Measurements from ENCODE around the gene CXCL17. TPM values are rescaled to one million over a fixed set of nuclear protein-coding genes. Genes with fewer than 3 reads are reported as not detected.

The CXCL17 gene
- total RNA-seq, 1 experiment from 2014 or later: 0.32 TPM

DNA sequence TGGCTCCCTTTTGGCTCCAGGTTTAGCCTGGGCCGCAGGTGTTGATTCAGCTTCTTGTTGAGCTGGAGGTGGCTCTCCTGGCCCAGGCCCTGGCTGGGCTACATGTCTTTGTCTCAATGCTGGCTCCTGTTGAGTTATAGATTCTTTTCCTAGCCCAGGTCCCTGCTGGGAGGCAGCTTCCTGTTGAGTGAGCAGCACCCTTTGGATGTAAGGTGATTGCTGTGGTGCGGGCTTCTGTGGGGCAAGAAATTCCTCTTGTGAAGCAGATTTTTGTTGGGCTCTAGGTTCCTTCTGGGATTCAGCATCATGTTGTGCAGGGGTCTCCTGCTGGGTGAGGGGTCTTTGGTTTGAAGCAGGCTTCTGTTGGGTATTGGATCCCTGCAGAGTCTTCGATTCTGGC, 16.1 kb downstream of the CXCL17 start (continued):
- TF ChIP-seq, protein P1, sequence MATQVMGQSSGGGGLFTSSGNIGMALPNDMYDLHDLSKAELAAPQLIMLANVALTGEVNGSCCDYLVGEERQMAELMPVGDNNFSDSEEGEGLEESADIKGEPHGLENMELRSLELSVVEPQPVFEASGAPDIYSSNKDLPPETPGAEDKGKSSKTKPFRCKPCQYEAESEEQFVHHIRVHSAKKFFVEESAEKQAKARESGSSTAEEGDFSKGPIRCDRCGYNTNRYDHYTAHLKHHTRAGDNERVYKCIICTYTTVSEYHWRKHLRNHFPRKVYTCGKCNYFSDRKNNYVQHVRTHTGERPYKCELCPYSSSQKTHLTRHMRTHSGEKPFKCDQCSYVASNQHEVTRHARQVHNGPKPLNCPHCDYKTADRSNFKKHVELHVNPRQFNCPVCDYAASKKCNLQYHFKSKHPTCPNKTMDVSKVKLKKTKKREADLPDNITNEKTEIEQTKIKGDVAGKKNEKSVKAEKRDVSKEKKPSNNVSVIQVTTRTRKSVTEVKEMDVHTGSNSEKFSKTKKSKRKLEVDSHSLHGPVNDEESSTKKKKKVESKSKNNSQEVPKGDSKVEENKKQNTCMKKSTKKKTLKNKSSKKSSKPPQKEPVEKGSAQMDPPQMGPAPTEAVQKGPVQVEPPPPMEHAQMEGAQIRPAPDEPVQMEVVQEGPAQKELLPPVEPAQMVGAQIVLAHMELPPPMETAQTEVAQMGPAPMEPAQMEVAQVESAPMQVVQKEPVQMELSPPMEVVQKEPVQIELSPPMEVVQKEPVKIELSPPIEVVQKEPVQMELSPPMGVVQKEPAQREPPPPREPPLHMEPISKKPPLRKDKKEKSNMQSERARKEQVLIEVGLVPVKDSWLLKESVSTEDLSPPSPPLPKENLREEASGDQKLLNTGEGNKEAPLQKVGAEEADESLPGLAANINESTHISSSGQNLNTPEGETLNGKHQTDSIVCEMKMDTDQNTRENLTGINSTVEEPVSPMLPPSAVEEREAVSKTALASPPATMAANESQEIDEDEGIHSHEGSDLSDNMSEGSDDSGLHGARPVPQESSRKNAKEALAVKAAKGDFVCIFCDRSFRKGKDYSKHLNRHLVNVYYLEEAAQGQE (IDR thresholded peaks at IDR 0.05; ENCODE audit: low read depth): no peak
- TF ChIP-seq CBX3 (IDR thresholded peaks at IDR 0.05; ENCODE audit: low read depth): no peak
- TF ChIP-seq ATF3 (IDR thresholded peaks at IDR 0.05): no peak
- TF ChIP-seq CEBPB (IDR thresholded peaks at IDR 0.05; ENCODE audit: low read depth): no peak
- no peak for TF ChIP-seq EZH2 (IDR thresholded peaks at IDR 0.05)
- no peak for TF ChIP-seq ZNF274 (IDR thresholded peaks at IDR 0.05; ENCODE audit: low read depth, low read length)
- TF ChIP-seq SRF (IDR thresholded peaks at IDR 0.05; ENCODE audit: low read depth): no peak
- TF ChIP-seq SIN3A (IDR thresholded peaks at IDR 0.05; ENCODE audit: low read depth): no peak
- TF ChIP-seq EZH2phosphoT487 (IDR thresholded peaks at IDR 0.05; ENCODE audit: borderline replicate concordance): no peak
- no peak for TF ChIP-seq POLR2AphosphoS5 (IDR thresholded peaks at IDR 0.05; ENCODE audit: low read depth, low read length)

DNA sequence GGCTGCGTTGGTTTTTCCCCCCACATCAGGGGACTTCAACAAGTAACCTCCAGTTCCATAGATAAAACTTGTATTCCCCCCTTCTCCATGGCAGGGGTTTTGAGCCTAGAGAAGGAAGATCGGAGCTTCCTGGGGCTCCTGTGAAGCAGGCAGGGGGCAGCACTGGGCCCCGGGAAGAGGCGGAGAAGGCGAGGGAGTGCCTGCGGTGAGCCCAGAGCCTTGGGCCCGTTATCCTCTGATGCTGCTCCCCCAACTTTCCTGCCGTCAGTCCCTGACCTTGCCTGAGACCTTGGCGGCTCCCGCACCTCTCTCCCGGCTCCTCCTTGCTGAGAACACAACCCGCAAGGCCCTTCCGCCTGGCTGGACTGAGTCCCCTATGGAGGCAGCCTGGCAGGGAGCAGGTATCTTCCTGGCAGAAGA, 18.0 kb downstream of the CXCL17 start:
- Histone ChIP-seq H3K36me3 (ENCODE audit: control insufficient read depth in 1 of 2, insufficient read depth in 2 of 2, low read length in 2 of 2) (no peaks in the 10 kb centered on the region), H2AFZ (ENCODE audit: low read depth, low read length, poor library complexity, severe bottlenecking) (no peak overlapping the region), H3K9ac (ENCODE audit: low read length) (no peak overlapping the region), H3K4me2 (ENCODE audit: low read length) (no peak overlapping the region), H3K9me2 (ENCODE audit: insufficient read depth) (no peaks in the 10 kb centered on the region), H3K27ac (ENCODE audit: low read depth, low read length) (no peak overlapping the region), H4K20me1 (ENCODE audit: insufficient read depth) (no peaks in the 10 kb centered on the region), H3K79me2 (ENCODE audit: insufficient read depth, low read length) (no peaks in the 10 kb centered on the region), H3K4me3 (replicated peaks in 1 of 2; ENCODE audit: low read depth in 1 of 2, low read length in 2 of 2) (no peak overlapping the region), H3K9me3 (ENCODE audit: control insufficient read depth in 1 of 2, insufficient read depth in 1 of 2, low read depth in 1 of 2, low read length in 2 of 2) (no peaks in the 10 kb centered on the region), H3K27me3 (ENCODE audit: insufficient read depth, low read length) (no peaks in the 10 kb centered on the region), H3K4me1 (ENCODE audit: control insufficient read depth in 1 of 2, insufficient read depth in 2 of 2, low read length in 2 of 2) (peaks cover 21 to 44% of the 10 kb centered on the region in 2 experiments; a peak in 3 of 4 replicates)
- no peak for DNase-seq (ENCODE audit: low read depth, low spot score)
- ATAC-seq: no peak
- CTCF ChIA-PET: interaction anchor here (1.7 to 2.8 kb wide), 4 partner anchors 9 to 312 kb away, joined by 5 to 22 read pairs (median 12); no protein-coding TSS in a partner anchor
- no TSS peak for BruUV-seq (replicated peaks)
- RAD21 ChIA-PET (ENCODE audit: low non-redundant PET in 1 of 2, low total read pairs in 2 of 2, uncharacterized antibody in 2 of 2, unreplicated experiment in 2 of 2): no interaction called here
- TF ChIP-seq, protein P2, sequence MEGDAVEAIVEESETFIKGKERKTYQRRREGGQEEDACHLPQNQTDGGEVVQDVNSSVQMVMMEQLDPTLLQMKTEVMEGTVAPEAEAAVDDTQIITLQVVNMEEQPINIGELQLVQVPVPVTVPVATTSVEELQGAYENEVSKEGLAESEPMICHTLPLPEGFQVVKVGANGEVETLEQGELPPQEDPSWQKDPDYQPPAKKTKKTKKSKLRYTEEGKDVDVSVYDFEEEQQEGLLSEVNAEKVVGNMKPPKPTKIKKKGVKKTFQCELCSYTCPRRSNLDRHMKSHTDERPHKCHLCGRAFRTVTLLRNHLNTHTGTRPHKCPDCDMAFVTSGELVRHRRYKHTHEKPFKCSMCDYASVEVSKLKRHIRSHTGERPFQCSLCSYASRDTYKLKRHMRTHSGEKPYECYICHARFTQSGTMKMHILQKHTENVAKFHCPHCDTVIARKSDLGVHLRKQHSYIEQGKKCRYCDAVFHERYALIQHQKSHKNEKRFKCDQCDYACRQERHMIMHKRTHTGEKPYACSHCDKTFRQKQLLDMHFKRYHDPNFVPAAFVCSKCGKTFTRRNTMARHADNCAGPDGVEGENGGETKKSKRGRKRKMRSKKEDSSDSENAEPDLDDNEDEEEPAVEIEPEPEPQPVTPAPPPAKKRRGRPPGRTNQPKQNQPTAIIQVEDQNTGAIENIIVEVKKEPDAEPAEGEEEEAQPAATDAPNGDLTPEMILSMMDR (IDR thresholded peaks at IDR 0.05 in 2 of 3, conservative IDR thresholded peaks at IDR 0.05 in 1 of 3; ENCODE audit: borderline replicate concordance in 1 of 3, insufficient read depth in 1 of 3, low read depth in 2 of 3, low read length in 2 of 3): peak in 2 of 3 experiments; percentile 37 to 41; a peak in 4 of 6 replicates
- no peak for TF ChIP-seq TCF7L2 (IDR thresholded peaks at IDR 0.05; ENCODE audit: borderline replicate concordance, extremely low read depth, insufficient read depth, insufficient read length)
- POLR2A ChIA-PET: interaction anchor here (2.7 kb wide), 1 partner anchor 28 kb away, joined by 10 read pairs; no protein-coding TSS in a partner anchor
- intact Hi-C loops (cut with micrococcal nuclease): no loop called here

Measured in HCT116 (cell line).